Sigmoid colon (tissue), 4 donors: ENCODE data around the gene PSMA6.

Experiments
- EP300 ChIP-seq, 4 donors: sonication (generic); formaldehyde crosslinking; IDR thresholded peaks; one replicate each; pipeline ENCODE4 v1.6.1; 2017; ENCODE audit warnings: antibody characterized with exemption in 4 of 4
- POLR2A ChIP-seq, 2 donors: fragments of 450-650 bp; IDR thresholded peaks; one replicate each; pipeline ENCODE4 v1.6.1; 2016; ENCODE audit warnings: antibody characterized with exemption in 2 of 2, mild to moderate bottlenecking in 2 of 2, moderate library complexity in 2 of 2
- POLR2AphosphoS5 ChIP-seq, 4 donors: sonication (generic); formaldehyde crosslinking; IDR thresholded peaks; one replicate each; pipeline ENCODE4 v1.6.1; 2017; ENCODE audit warnings: antibody characterized with exemption in 4 of 4
- TF ChIP-seq, protein P1 (sequence below), 4 experiments: fragments of 450-650 bp in 3 of 4; fragments of 200-600 bp in 1 of 4; IDR thresholded peaks; one replicate each; pipeline ENCODE4 v1.5.1; 2016 to 2019; ENCODE audit warnings: antibody characterized with exemption in 4 of 4, mild to moderate bottlenecking in 3 of 4, moderate library complexity in 2 of 4

DNA sequence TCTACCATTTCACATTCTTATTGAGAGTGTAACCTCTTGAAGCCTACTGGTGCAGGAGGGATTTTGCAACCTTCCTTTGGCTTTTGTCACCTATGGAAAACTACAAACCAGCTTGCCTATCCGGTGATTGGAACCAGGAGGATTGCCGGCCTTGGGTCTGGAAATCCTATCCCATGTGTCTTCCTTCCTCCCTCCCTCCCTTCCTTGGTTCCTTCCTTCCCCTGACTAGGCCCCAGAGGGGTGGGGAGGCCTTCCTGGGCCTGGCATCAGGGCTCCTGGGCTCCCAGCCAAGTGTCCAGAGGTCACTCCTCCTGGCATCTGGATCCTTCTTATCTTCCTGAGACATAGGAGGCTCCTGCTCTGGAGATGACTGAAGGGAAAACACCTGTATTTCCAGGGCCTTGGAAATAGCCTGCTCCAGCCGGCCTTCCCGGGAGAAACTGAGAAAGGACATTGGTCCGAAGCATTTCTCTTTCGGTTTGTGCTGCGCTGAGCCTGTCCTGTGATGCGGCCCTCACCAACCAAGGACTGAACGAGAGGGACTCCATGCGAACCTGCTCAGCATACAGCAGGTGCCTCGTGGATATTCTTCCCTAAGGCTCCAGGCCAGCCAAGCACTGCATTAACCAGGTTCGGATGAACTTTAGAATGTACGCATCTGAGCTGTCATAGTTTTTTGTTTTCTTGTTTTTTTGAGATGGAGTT is 43.4 kb downstream of the PSMA6 start:
- TF ChIP-seq, protein P1, sequence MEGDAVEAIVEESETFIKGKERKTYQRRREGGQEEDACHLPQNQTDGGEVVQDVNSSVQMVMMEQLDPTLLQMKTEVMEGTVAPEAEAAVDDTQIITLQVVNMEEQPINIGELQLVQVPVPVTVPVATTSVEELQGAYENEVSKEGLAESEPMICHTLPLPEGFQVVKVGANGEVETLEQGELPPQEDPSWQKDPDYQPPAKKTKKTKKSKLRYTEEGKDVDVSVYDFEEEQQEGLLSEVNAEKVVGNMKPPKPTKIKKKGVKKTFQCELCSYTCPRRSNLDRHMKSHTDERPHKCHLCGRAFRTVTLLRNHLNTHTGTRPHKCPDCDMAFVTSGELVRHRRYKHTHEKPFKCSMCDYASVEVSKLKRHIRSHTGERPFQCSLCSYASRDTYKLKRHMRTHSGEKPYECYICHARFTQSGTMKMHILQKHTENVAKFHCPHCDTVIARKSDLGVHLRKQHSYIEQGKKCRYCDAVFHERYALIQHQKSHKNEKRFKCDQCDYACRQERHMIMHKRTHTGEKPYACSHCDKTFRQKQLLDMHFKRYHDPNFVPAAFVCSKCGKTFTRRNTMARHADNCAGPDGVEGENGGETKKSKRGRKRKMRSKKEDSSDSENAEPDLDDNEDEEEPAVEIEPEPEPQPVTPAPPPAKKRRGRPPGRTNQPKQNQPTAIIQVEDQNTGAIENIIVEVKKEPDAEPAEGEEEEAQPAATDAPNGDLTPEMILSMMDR (IDR thresholded peaks at IDR 0.05) = no peak
- TF ChIP-seq POLR2A (IDR thresholded peaks at IDR 0.05) (peak in 1 of 2 donors; percentile 11), POLR2AphosphoS5 (IDR thresholded peaks at IDR 0.05) (peak in 1 of 4 donors; percentile 12), EP300 (IDR thresholded peaks at IDR 0.05) (no peak)
